Measurements from ENCODE around the gene NDUFB10.
"Not testable (repeated sequence)": the region's sequence is repeated elsewhere in the genome, so short reads cannot be mapped to it uniquely, and the experiment has no call there.

The NDUFB10 gene

DNA sequence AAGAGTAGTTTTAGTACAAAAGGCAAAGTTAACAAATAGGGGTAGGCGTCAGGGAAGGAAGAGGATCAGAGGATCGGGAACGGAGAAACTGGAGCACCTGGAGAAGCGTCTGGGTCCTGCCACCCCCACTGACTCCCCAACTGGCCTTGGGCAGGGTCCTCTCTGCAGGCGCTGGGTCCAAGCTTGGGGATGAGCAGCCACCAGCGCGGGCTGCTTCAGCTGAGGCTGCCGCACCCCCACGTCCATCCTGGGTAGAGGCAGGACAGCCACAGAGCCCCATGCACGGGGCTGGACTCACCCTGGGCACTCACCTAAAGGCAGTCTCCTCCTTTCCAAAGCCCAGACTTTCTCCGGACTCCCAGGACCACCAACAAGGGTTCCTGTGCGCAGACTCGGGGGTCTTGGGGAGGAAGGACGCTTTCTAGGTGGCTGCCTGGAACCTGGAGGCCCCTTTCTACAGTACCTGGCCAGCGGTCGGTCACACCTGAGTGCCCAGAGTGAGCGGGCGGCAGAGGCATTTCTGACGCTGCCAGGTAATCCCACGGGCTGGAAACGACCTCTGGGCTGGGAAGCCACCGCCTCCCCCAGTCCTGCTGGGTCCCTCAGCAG lies 42.2 kb upstream of the NDUFB10 start:
- Histone ChIP-seq H3K27me3 (ENCODE audit: control insufficient read depth, insufficient read depth, low read length) (peaks cover 71% of the 10 kb centered on the region), H3K27ac (ENCODE audit: low read depth, low read length) (no peak overlapping the region), H3K9ac (ENCODE audit: low read depth, low read length) (no peak overlapping the region), H3K36me3 (ENCODE audit: control insufficient read depth, insufficient read depth, low read length) (no peaks in the 10 kb centered on the region), H3K4me1 (ENCODE audit: control insufficient read depth, insufficient read depth, low read length) (peaks cover 23% of the 10 kb centered on the region), H3K4me3 (ENCODE audit: low read depth, low read length) (peak overlapping the region; percentile 42; the same call in 1 of the 2 replicates), H3K9me3 (ENCODE audit: control insufficient read depth, insufficient read depth, low read length) (no peaks in the 10 kb centered on the region)

DNA sequence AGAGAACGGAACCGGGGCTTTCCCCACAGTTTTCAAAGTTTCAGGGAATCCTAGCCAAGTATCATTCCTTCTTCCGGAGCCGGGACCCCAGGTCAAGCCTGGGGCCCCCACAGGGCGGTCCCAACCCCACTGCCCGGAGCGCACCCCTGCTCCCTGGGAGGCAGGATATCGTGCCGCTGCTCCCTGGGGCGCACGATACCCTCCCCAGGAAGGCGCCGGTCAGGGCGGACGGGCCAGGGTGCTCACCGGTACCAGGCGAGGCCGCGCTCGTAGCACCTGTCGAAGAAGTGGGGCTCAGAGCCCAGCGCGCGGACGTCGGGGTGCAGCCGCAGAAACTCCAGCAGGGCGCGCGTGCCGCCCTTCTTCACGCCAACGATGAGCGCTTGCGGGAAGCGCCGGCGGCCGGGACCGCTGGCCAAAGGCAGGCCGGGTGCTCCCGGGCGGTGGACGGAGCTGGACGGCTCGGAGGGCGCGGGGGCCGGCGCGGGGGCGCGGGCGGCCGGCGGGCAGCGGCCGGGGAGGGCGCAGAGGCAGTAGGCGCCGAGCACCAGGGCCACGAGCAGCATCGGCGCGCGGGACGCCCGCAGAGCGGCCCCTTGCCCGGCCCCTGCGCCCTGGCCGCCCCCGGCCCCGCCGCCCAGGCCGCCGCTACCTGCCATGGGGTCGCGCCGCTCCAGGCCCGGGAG lies 41.5 kb upstream of the NDUFB10 start:
- Histone ChIP-seq H3K4me3 (ENCODE audit: low read depth, low read length) (peak overlapping the region; percentile 42; the same call in 1 of the 2 replicates), H3K4me1 (ENCODE audit: control insufficient read depth, insufficient read depth, low read length) (peaks cover 23% of the 10 kb centered on the region), H3K27me3 (ENCODE audit: control insufficient read depth, insufficient read depth, low read length) (peaks cover 77% of the 10 kb centered on the region), H3K36me3 (ENCODE audit: control insufficient read depth, insufficient read depth, low read length) (no peaks in the 10 kb centered on the region), H3K27ac (ENCODE audit: low read depth, low read length) (no peak overlapping the region), H3K9me3 (ENCODE audit: control insufficient read depth, insufficient read depth, low read length) (no peaks in the 10 kb centered on the region), H3K9ac (ENCODE audit: low read depth, low read length) (no peak overlapping the region)

DNA sequence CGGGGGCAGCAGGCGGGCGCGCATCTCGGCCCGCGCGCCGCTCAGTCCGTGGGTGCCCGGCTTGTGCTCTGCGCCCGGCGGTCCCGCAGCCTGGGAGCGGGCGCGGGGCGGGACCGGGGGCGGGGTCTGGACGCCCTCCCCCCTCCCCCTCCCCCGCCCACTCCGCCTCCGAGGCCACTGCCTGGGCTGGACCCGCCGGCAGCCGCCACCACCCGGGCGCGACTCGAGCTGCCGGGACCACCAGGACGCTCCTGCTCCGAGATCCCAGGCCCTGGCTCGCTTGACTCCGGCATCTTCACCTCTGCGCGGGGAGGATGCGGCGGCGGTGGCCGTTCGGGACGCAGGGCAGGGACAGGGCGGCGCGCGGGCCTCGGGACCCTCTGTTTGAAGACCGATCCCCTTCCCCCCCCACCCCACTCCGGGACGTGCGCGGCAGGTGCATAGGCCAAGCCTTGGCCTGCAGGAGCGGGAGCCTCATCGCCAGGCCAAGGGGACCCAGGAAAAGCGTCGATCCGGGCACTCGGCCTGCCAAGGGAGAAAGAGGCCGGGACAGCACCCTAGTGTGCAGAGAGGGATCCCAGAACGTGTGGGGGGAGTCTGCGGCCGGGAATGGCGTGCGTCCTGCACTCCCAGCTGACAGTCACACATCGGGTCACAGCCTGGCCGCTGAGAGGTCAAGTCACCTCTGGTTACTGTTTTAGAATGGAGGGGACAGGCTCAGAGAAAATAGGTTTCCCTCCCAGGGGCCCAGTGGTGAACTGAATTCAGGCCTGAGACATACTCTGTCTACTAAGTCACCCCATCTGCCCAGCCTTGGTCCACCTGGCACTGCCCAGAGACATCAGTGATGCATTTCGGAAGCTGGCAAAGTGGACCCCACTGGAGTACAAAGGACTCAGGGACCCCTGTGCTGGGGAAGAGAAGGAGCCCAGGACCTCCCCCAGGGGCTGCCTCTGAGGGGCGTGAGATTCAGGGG lies 40.7 kb upstream of the NDUFB10 start, which contains the start of gene HS3ST6:
TSS of gene HS3ST6 (minus strand) at position 65 of the 976 bp plus-strand sequence. CDS start 92 bp downstream, outside the sequence.
- H3K27ac ChIP-seq (ENCODE audit: low read depth, low read length) = no peak within 1 kb of the TSS
- H3K4me1 ChIP-seq (ENCODE audit: control insufficient read depth, insufficient read depth, low read length) = peaks cover 23% of the 10 kb centered on the region
- H3K4me3 ChIP-seq (ENCODE audit: low read depth, low read length) = peak within 1 kb of the TSS; percentile 50
- H3K9me3 ChIP-seq (ENCODE audit: control insufficient read depth, insufficient read depth, low read length) = no peaks in the 10 kb centered on the region
- no peaks in the 10 kb centered on the region for H3K36me3 ChIP-seq (ENCODE audit: control insufficient read depth, insufficient read depth, low read length)
- no peak within 1 kb of the TSS for H3K9ac ChIP-seq (ENCODE audit: low read depth, low read length)
- peaks cover 86% of the 10 kb centered on the region for H3K27me3 ChIP-seq (ENCODE audit: control insufficient read depth, insufficient read depth, low read length)

GRCh38 chr16:1919327-1919998 lies 39.9 kb upstream of the NDUFB10 start:
- no peaks in the 10 kb centered on the region for H3K9me3 ChIP-seq (ENCODE audit: control insufficient read depth, insufficient read depth, low read length)

GRCh38 chr16:1920122-1920521 lies 39.2 kb upstream of the NDUFB10 start:
- not testable (repeated sequence) for H3K4me3 ChIP-seq (ENCODE audit: low read depth, low read length); H3K9ac ChIP-seq (ENCODE audit: low read depth, low read length); H3K27ac ChIP-seq (ENCODE audit: low read depth, low read length); H3K36me3 ChIP-seq (ENCODE audit: control insufficient read depth, insufficient read depth, low read length); H3K9me3 ChIP-seq (ENCODE audit: control insufficient read depth, insufficient read depth, low read length)
- Histone ChIP-seq H3K27me3 (ENCODE audit: control insufficient read depth, insufficient read depth, low read length) (peaks cover 90% of the 10 kb centered on the region), H3K4me1 (ENCODE audit: control insufficient read depth, insufficient read depth, low read length) (peaks cover 11% of the 10 kb centered on the region; the same call in 1 of the 2 replicates)

More at GRCh38 chr16:1919327-1919998, 39.9 kb upstream of the NDUFB10 start:
- Histone ChIP-seq H3K27me3 (ENCODE audit: control insufficient read depth, insufficient read depth, low read length) (peaks cover 92% of the 10 kb centered on the region), H3K4me1 (ENCODE audit: control insufficient read depth, insufficient read depth, low read length) (peaks cover 15% of the 10 kb centered on the region; the same call in 1 of the 2 replicates), H3K36me3 (ENCODE audit: control insufficient read depth, insufficient read depth, low read length) (no peaks in the 10 kb centered on the region), H3K9ac (ENCODE audit: low read depth, low read length) (no peak overlapping the region), H3K27ac (ENCODE audit: low read depth, low read length) (no peak overlapping the region), H3K4me3 (ENCODE audit: low read depth, low read length) (no peak overlapping the region)

- peaks cover 11% of the 10 kb centered on the region; the same call in 1 of the 2 replicates for H3K4me1 ChIP-seq (ENCODE audit: control insufficient read depth, insufficient read depth, low read length)
- H3K27me3 ChIP-seq (ENCODE audit: control insufficient read depth, insufficient read depth, low read length) = peaks cover 86% of the 10 kb centered on the region
- H3K9me3 ChIP-seq (ENCODE audit: control insufficient read depth, insufficient read depth, low read length) = no peaks in the 10 kb centered on the region
- H3K36me3 ChIP-seq (ENCODE audit: control insufficient read depth, insufficient read depth, low read length) = no peaks in the 10 kb centered on the region
- H3K27ac ChIP-seq (ENCODE audit: low read depth, low read length) = no peak overlapping the region
- H3K4me3 ChIP-seq (ENCODE audit: low read depth, low read length) = no peak overlapping the region; the same call in 1 of the 2 replicates
- H3K9ac ChIP-seq (ENCODE audit: low read depth, low read length) = no peak overlapping the region
Measured at GRCh38 chr16:1920727-1921171, 38.6 kb upstream of the NDUFB10 start.

DNA sequence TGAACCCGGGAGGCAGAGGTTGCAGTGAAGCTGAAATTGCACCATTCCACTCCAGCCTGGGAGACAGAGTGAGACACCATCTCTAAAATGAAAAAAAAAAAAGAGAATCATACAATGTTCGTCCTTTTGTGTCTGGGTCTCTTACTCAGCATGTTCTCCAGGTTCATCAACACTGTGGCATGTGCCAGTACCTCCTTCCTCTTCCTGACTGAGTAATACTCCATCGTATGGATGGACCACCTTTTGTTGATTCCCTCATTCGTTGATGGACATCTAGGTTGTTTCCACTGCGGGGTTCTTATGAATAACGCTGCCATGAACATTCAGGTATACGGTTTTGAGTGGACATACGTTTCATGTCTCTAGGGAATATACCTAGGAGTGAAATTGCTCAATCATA lies 37.0 kb upstream of the NDUFB10 start:
- Histone ChIP-seq H3K36me3 (ENCODE audit: control insufficient read depth, insufficient read depth, low read length) (no peaks in the 10 kb centered on the region), H3K9me3 (ENCODE audit: control insufficient read depth, insufficient read depth, low read length) (no peaks in the 10 kb centered on the region), H3K9ac (ENCODE audit: low read depth, low read length) (no peak overlapping the region), H3K27ac (ENCODE audit: low read depth, low read length) (no peak overlapping the region), H3K27me3 (ENCODE audit: control insufficient read depth, insufficient read depth, low read length) (peaks cover 70% of the 10 kb centered on the region), H3K4me1 (ENCODE audit: control insufficient read depth, insufficient read depth, low read length) (peaks cover 5% of the 10 kb centered on the region; the same call in 1 of the 2 replicates), H3K4me3 (ENCODE audit: low read depth, low read length) (no peak overlapping the region)

DNA sequence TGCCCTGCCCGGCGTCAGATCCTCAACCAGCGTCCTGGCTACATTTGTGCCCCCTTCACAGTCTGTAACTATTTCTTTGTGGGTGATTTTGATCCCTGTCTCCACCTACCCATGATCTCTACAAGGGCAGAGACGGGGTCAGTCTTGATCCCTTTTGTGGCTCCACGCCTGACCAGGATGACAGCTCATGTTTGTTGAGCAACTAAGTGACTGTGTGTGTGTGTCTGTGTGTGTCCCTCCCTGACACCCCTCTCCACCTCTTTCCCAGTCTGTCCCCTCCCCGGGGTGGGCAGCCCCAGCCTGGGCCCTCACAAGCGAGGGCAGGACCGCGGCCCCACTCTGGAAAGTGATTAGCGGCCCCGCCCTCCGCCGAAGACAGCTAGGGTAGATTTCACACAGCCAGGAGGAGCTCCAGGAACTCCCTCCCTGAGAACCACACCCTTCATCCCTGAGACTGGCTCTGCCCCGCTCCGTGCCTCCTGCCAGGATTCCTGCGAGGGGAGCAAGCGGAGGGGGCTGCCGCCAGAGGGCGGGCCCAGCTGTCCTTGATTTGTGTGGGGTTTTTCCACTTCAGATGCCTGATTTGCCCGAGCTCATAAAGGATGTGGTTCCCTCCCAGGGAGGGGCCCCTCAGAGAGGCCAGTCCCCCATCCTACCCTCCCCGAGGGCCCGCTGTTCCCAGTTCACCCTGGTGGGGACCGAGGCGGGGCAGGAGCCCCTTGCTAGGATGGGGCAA lies 35.9 kb upstream of the NDUFB10 start:
- H3K27ac ChIP-seq (ENCODE audit: low read depth, low read length) = no peak overlapping the region
- H3K4me1 ChIP-seq (ENCODE audit: control insufficient read depth, insufficient read depth, low read length) = no peaks in the 10 kb centered on the region
- no peaks in the 10 kb centered on the region for H3K36me3 ChIP-seq (ENCODE audit: control insufficient read depth, insufficient read depth, low read length)
- peaks cover 60% of the 10 kb centered on the region for H3K27me3 ChIP-seq (ENCODE audit: control insufficient read depth, insufficient read depth, low read length)
- H3K9ac ChIP-seq (ENCODE audit: low read depth, low read length) = no peak overlapping the region
- H3K4me3 ChIP-seq (ENCODE audit: low read depth, low read length) = peak overlapping the region; percentile 38; the same call in 1 of the 2 replicates
- no peaks in the 10 kb centered on the region for H3K9me3 ChIP-seq (ENCODE audit: control insufficient read depth, insufficient read depth, low read length)

DNA sequence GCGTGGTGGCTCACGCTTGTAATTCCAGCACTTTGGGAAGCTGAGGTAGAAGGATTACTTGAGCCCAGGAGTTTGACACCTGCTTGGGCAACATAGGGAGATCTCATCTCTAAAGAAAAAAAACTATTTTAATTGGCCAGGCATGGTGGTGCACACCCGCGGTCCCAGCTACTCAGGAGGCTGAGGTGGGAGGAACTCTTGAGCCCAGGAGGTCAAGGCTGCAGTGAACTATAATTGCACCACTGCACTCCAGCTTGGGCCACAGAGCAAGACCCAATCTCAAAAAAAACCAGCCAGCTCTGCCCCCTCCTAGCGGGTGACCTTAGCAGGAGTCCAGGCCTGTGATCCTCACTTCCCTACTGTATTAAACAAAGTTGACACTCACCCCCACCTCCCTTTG lies 35.2 kb upstream of the NDUFB10 start:
- H3K9ac ChIP-seq (ENCODE audit: low read depth, low read length) = no peak overlapping the region
- 0 out of 2 replicates have a peak, but pooled peaks cover 2% of the 10 kb centered on the region for H3K4me1 ChIP-seq (ENCODE audit: control insufficient read depth, insufficient read depth, low read length)
- no peak overlapping the region for H3K27ac ChIP-seq (ENCODE audit: low read depth, low read length)
- H3K4me3 ChIP-seq (ENCODE audit: low read depth, low read length) = 0 out of 2 replicates have a peak overlapping the region, but pooled peaks have one; percentile 38
- H3K9me3 ChIP-seq (ENCODE audit: control insufficient read depth, insufficient read depth, low read length) = no peaks in the 10 kb centered on the region
- H3K27me3 ChIP-seq (ENCODE audit: control insufficient read depth, insufficient read depth, low read length) = peaks cover 53% of the 10 kb centered on the region
- no peaks in the 10 kb centered on the region for H3K36me3 ChIP-seq (ENCODE audit: control insufficient read depth, insufficient read depth, low read length)
